Right lobe of liver (tissue), 4 donors: Measurements from ENCODE around the gene OR6C76.

Experiments
- POLR2A ChIP-seq: fragments of 450-650 bp; IDR thresholded peaks from one replicate; pipeline ENCODE4 v1.6.1; 2017; ENCODE audit warnings: antibody characterized with exemption, mild to moderate bottlenecking
- TF ChIP-seq, protein P1 (sequence below), 4 donors: fragments of 200-600 bp in 3 of 4; fragments of 450-650 bp in 1 of 4; IDR thresholded peaks; one replicate each; pipeline versions ENCODE4 v1.5.1 to v1.8.0; 2016 to 2022; ENCODE audit warnings: antibody characterized with exemption in 4 of 4, mild to moderate bottlenecking in 2 of 4
- donor health status: DM: no; HTN: no; CAD: no.
- donor health status: DM: no; HTN: no; CAD: no.
- donor health status: DM: no; HTN: yes; CAD: no.

DNA sequence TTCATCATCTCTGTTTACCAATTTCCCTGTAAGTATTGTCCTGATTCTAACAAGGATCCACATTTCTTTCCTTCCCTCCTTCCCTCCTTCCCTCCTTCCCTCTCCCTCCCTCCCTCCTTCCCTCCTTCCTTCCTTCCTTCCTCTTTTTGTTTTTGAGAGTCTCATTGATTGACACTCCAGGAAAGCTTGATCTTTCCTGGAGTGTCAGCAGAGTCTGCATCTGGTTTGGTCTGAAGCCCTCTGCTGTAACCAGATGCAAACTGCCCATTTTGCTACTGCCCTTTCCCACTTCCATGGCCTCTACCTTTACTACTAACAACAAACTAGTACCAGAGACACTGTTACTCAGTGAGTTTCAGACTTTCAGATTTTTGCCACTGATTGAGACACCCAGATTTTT lies 40.2 kb upstream of the OR6C76 start:
- TF ChIP-seq POLR2A = no peak
- TF ChIP-seq, protein P1, sequence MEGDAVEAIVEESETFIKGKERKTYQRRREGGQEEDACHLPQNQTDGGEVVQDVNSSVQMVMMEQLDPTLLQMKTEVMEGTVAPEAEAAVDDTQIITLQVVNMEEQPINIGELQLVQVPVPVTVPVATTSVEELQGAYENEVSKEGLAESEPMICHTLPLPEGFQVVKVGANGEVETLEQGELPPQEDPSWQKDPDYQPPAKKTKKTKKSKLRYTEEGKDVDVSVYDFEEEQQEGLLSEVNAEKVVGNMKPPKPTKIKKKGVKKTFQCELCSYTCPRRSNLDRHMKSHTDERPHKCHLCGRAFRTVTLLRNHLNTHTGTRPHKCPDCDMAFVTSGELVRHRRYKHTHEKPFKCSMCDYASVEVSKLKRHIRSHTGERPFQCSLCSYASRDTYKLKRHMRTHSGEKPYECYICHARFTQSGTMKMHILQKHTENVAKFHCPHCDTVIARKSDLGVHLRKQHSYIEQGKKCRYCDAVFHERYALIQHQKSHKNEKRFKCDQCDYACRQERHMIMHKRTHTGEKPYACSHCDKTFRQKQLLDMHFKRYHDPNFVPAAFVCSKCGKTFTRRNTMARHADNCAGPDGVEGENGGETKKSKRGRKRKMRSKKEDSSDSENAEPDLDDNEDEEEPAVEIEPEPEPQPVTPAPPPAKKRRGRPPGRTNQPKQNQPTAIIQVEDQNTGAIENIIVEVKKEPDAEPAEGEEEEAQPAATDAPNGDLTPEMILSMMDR (IDR thresholded peaks at IDR 0.05) = no peak
